B cell (primary cell): ENCODE results near the gene MRS2.

Experiments used
- CTCF ChIP-seq: fragments of 200-600 bp; IDR thresholded peaks from one replicate; pipeline ENCODE4 v1.8.0; 2022; ENCODE audit warnings: antibody characterized with exemption, mild to moderate bottlenecking
- EZH2 ChIP-seq: IDR thresholded peaks from 2 replicates; pipeline ENCODE4 v1.6.1; 2012; ENCODE audit warnings: borderline replicate concordance, low read depth, mild to moderate bottlenecking, moderate library complexity, low read length; ENCODE audit not compliant: insufficient read depth, poor library complexity, severe bottlenecking

DNA sequence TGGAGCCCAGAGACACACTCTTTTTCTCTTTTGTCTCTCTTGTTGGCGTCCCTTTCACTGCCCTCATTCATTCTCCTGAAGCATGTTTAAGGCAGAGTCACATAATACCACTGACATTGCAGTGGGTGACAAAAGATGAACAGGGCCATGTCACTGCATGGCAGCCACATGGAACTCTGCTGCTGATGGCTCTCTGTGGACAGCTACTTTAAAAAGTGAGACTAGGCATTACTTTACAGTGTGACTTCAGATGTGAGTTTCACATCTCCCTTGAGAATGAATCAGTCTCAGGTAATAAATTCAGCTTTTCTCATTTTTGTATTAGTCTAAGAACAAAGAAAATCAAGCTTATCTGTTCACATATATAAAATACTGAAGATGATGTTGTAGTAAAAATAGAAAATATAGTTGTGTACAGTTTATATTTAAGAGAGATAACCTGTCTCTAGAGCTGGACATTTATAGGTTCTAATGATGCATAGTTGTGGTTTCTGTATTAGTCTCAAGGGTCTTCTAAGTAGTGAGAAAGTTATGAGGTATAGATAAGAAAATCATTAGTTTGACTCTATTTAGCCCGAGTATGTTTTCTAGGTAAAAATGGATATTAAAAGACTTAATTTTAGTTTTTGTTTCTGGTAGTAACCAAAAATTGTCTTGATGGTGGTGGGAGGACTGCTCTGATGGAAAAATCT lies 6.1 kb downstream of the MRS2 start:
- no peak for TF ChIP-seq CTCF
- no peak for TF ChIP-seq EZH2
